Measurements from ENCODE around the gene HSPA14. TPM values are rescaled to one million over a fixed set of nuclear protein-coding genes. Genes with fewer than 3 reads are reported as not detected.

HSPA14 gene
- total and polyA plus RNA-seq, 2 of the 4 experiments (the other 2 are of a cell fraction) = 10.3 to 11.8 TPM

DNA sequence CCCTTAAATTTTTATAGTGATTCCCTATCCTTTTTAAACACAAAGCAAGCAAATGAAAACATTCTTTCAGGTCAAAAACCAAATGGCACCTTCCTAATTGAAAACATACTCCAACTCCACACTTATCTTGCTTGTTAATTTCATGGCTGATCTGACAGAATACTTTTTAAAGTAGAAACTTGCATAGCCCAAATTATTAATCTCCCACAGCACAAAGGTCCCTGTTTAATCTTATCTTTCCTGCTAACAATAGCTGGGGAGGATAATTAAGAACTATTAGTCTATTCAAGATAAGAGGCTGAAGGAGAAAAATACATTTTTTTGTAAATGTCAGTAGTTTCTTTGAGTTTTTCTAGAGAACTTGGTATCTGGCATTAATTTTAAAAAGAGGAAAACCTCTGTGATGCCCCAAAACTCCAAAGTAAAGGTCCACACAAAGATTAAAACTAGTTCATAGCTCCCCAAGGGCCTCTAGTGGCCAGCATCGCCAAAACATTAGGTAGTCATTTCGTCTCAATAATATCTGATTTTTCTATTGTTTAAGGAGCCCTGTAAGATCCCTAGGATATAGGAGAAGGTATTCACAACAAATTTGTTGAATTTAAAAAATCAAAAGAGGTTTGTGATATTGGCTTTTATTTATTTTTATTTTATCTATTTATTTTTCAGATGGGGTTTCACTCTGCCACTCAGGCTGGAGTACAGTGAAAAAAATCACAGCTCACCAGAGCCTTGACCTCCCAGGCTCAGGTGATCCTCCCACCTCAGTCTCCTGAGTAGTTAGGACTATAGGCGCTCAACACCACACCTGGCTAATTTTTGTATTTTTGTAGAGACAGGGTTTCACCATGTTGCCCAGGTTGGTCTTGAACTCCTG, 15.0 kb upstream of the HSPA14 start (continued):
- TF ChIP-seq, protein P1, sequence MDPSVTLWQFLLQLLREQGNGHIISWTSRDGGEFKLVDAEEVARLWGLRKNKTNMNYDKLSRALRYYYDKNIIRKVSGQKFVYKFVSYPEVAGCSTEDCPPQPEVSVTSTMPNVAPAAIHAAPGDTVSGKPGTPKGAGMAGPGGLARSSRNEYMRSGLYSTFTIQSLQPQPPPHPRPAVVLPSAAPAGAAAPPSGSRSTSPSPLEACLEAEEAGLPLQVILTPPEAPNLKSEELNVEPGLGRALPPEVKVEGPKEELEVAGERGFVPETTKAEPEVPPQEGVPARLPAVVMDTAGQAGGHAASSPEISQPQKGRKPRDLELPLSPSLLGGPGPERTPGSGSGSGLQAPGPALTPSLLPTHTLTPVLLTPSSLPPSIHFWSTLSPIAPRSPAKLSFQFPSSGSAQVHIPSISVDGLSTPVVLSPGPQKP (IDR thresholded peaks at IDR 0.05; ENCODE audit: borderline replicate concordance, low read depth, low read length) = no peak
- TF ChIP-seq NFE2L2 (IDR thresholded peaks at IDR 0.05; ENCODE audit: low read depth, low read length) = no peak

DNA sequence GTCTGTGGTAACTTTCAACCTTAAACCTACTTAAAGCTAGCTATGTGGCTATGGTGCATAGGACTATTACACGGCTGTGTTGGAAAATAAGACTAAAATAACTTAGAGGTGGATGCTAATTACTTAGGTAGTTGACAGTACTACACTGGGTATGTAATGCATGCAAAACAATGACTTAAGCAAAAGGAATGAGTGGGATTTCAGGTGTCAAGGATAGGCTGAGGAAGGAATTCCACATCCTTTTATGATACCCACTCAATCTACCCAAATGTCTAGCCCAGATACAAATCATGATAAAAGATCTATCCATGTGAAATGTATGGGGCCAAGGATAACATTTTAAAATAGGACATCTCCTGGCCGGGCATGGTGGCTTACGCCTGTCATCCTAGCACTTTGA, 14.1 kb upstream of the HSPA14 start:
- intact Hi-C loops (cut with micrococcal nuclease) = loop anchor here (1.0 to 10.0 kb wide), 5 partner anchors 167 to 629 kb away; no protein-coding TSS in a partner anchor
- POLR2A ChIA-PET (ENCODE audit: unreplicated experiment) = no interaction called here

More for the DNA sequence above, 14.1 kb upstream of the HSPA14 start:
- Histone ChIP-seq H2BK20ac (ENCODE audit: low read depth, low read length) (0 out of 2 replicates have a peak overlapping the region, but pooled peaks have one; percentile 33), H3K4me3 (ENCODE audit: insufficient read depth, low read depth, low read length) (no peak overlapping the region), H2BK15ac (ENCODE audit: low read depth, low read length) (no peak overlapping the region), H3K27ac (ENCODE audit: insufficient read depth, low read length) (no peak overlapping the region), H3K4me1 (ENCODE audit: control insufficient read depth, insufficient read depth, low read length) (peaks cover 3% of the 10 kb centered on the region), H3K9me1 (ENCODE audit: insufficient read depth, low read length) (peaks cover 4% of the 10 kb centered on the region; the same call in 1 of the 2 replicates), H3K36me3 (ENCODE audit: control insufficient read depth, insufficient read depth, low read length) (no peaks in the 10 kb centered on the region), H3K18ac (ENCODE audit: low read depth, low read length) (no peak overlapping the region), H2AFZ (replicated peaks; ENCODE audit: low read length, poor library complexity) (no peak overlapping the region), H3K9ac (ENCODE audit: low read depth, low read length) (no peak overlapping the region), H3K23ac (ENCODE audit: low read depth, low read length) (no peak overlapping the region), H4K8ac (ENCODE audit: low read depth in 2 of 2, low read length in 2 of 2) (no peak overlapping the region), H2BK120ac (ENCODE audit: low read depth, low read length) (no peak overlapping the region), H3K14ac (replicated peaks; ENCODE audit: low read depth, low read length) (no peak overlapping the region), H4K5ac (ENCODE audit: low read depth, low read length) (no peak overlapping the region), H3K4me2 (ENCODE audit: low read depth, low read length) (no peak overlapping the region), H3K27me3 (ENCODE audit: control insufficient read depth, insufficient read depth, low read length) (peaks cover 2% of the 10 kb centered on the region), H2BK5ac (ENCODE audit: low read depth, low read length, poor library complexity, severe bottlenecking) (no peak overlapping the region), H2AK5ac (ENCODE audit: low read depth, low read length) (no peak overlapping the region), H3K4ac (ENCODE audit: low read depth, low read length) (no peak overlapping the region), H3K56ac (ENCODE audit: extremely low read depth, insufficient read depth, low read length) (no peak overlapping the region), H2AK9ac (replicated peaks; ENCODE audit: low read depth, low read length, poor library complexity) (no peak overlapping the region), H4K91ac (ENCODE audit: insufficient read depth, low read depth, low read length) (no peak overlapping the region), H3K79me1 (ENCODE audit: low read depth in 1 of 2, low read length in 2 of 2) (peaks cover 0 to 4% of the 10 kb centered on the region in 2 experiments; a peak in 1 of 4 replicates), H4K20me1 (ENCODE audit: insufficient read depth, low read length) (no peaks in the 10 kb centered on the region), H3K9me3 (ENCODE audit: control insufficient read depth, insufficient read depth, low read length) (no peaks in the 10 kb centered on the region)
- CTCF ChIA-PET = interaction anchor here (0.7 to 1.4 kb wide), 4 partner anchors 140 to 749 kb away, joined by 3 to 6 read pairs (median 5); no protein-coding TSS in a partner anchor
- dilution Hi-C loops (cut with HindIII; ENCODE audit: low sequenced_read_pairs, unreplicated experiment) (no loop called here), in situ Hi-C loops (cut with MboI; ENCODE audit: low sequenced_read_pairs) (loop anchor here (5.0 to 25.0 kb wide), 3 partner anchors 229 to 637 kb away; no protein-coding TSS in a partner anchor)
- no peak for TF ChIP-seq RAD21 (IDR thresholded peaks at IDR 0.05; ENCODE audit: low read length)
- TF ChIP-seq, protein P2, sequence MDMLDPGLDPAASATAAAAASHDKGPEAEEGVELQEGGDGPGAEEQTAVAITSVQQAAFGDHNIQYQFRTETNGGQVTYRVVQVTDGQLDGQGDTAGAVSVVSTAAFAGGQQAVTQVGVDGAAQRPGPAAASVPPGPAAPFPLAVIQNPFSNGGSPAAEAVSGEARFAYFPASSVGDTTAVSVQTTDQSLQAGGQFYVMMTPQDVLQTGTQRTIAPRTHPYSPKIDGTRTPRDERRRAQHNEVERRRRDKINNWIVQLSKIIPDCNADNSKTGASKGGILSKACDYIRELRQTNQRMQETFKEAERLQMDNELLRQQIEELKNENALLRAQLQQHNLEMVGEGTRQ (IDR thresholded peaks at IDR 0.05; ENCODE audit: low read depth, low read length) = no peak
- TF ChIP-seq, protein P3, sequence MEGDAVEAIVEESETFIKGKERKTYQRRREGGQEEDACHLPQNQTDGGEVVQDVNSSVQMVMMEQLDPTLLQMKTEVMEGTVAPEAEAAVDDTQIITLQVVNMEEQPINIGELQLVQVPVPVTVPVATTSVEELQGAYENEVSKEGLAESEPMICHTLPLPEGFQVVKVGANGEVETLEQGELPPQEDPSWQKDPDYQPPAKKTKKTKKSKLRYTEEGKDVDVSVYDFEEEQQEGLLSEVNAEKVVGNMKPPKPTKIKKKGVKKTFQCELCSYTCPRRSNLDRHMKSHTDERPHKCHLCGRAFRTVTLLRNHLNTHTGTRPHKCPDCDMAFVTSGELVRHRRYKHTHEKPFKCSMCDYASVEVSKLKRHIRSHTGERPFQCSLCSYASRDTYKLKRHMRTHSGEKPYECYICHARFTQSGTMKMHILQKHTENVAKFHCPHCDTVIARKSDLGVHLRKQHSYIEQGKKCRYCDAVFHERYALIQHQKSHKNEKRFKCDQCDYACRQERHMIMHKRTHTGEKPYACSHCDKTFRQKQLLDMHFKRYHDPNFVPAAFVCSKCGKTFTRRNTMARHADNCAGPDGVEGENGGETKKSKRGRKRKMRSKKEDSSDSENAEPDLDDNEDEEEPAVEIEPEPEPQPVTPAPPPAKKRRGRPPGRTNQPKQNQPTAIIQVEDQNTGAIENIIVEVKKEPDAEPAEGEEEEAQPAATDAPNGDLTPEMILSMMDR (conservative IDR thresholded peaks at IDR 0.05; ENCODE audit: low read depth, low read length) = no peak
- TF ChIP-seq RFX5 (IDR thresholded peaks at IDR 0.05; ENCODE audit: low read depth, low read length) = no peak
- TF ChIP-seq MAZ (IDR thresholded peaks at IDR 0.05; ENCODE audit: borderline replicate concordance, low read depth, low read length) = no peak
- TF ChIP-seq SMC3 (IDR thresholded peaks at IDR 0.05; ENCODE audit: low read depth, low read length) = no peak
- BruUV-seq (replicated peaks) = no TSS peak
- 100% methylated on average over 1 of the region's 3 CpGs; no CpG with 5 or more reads in 1 of the 2 experiments for WGBS, 2 experiments (ENCODE audit: extremely low coverage in 2 of 2, insufficient read length in 1 of 2)
- no peak for ATAC-seq (ENCODE audit: low read depth)
- no peak for DNase-seq
